ENCODE measurements around the gene RNF44.

DNA sequence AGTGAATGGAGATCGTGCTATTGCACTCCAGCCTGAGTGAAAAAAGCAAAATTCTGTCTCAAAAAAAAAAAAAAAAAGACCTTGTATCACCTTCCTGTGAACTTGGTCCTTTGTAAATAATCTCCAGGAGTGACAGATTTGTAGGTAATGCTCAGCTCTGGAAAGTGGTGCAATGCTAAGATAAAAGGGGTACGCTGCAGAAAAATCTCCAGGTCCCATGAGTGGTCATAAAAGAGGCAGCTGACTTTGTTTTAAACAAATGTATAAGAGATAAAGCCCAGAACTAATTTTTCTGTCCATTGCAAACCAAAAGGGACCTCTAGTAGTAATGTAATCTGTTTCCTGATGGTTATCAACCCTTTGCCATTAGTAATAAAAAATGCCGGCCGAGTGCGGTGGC is 33.7 kb downstream of the RNF44 start:
- TF ChIP-seq POLR2AphosphoS5 (IDR thresholded peaks at IDR 0.05; ENCODE audit: low read depth, low read length), result no peak
- TF ChIP-seq TAF1 (IDR thresholded peaks at IDR 0.05; ENCODE audit: borderline replicate concordance, insufficient read depth, low read length), result no peak
- TF ChIP-seq, protein P1, sequence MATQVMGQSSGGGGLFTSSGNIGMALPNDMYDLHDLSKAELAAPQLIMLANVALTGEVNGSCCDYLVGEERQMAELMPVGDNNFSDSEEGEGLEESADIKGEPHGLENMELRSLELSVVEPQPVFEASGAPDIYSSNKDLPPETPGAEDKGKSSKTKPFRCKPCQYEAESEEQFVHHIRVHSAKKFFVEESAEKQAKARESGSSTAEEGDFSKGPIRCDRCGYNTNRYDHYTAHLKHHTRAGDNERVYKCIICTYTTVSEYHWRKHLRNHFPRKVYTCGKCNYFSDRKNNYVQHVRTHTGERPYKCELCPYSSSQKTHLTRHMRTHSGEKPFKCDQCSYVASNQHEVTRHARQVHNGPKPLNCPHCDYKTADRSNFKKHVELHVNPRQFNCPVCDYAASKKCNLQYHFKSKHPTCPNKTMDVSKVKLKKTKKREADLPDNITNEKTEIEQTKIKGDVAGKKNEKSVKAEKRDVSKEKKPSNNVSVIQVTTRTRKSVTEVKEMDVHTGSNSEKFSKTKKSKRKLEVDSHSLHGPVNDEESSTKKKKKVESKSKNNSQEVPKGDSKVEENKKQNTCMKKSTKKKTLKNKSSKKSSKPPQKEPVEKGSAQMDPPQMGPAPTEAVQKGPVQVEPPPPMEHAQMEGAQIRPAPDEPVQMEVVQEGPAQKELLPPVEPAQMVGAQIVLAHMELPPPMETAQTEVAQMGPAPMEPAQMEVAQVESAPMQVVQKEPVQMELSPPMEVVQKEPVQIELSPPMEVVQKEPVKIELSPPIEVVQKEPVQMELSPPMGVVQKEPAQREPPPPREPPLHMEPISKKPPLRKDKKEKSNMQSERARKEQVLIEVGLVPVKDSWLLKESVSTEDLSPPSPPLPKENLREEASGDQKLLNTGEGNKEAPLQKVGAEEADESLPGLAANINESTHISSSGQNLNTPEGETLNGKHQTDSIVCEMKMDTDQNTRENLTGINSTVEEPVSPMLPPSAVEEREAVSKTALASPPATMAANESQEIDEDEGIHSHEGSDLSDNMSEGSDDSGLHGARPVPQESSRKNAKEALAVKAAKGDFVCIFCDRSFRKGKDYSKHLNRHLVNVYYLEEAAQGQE (IDR thresholded peaks at IDR 0.05; ENCODE audit: insufficient read depth in 1 of 2, low read depth in 2 of 2, low read length in 2 of 2), result no peak
- TF ChIP-seq SIN3A (IDR thresholded peaks at IDR 0.05; ENCODE audit: borderline replicate concordance, insufficient read depth, low read length), result no peak
